GM19238 (cell line): Measurements from ENCODE around the gene SRBD1.
"Not testable (repeated sequence)": the region's sequence is repeated elsewhere in the genome, so short reads cannot be mapped to it uniquely, and the experiment has no call there.

ENCODE experiments used
- DNase-seq: peaks from one replicate; pipeline ENCODE4 v3.0.0; 2011; ENCODE audit warnings: low spot score; ENCODE audit not compliant: insufficient read length

Gene SRBD1

DNA sequence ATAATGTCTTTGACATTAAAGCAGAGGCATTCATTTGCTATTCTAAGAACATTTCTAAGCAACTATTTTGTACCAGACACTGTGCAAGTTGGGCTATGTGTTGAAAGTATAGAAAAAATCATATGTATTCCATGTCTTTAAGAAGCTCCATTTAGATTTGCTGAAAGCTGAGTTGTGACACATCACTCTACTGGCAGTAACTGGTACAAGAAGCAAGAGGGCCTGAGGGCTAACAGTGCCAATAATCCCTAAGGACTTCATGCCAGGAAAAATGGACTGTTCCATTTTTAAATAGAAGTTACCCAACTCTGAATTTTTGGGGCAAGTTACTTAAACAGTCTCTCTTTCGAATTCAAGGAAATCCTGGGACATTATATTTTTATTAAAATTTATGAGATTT lies 178.7 kb downstream of the SRBD1 start:
- DNase-seq: no peak

DNA sequence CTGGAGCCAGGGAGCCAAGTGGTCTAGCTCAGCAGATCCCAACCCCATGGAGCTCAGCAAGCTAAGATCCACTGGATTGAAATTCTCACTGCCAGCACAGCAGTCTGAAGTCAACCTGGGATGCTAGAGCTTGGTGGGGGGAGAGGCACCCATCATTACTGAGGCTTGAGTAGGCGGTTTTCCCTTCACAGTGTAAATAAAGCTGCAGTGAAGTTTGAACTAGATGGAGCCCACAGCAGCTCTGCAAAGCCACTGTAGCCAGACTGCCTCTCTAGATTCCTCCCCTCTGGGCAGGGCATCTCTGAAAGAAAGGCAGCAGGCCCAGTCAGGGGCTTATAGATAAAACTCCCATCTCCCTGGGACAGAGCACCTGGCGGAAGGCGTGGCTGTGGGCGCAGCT lies 185.0 kb downstream of the SRBD1 start:
- DNase-seq: not testable (repeated sequence)

DNA sequence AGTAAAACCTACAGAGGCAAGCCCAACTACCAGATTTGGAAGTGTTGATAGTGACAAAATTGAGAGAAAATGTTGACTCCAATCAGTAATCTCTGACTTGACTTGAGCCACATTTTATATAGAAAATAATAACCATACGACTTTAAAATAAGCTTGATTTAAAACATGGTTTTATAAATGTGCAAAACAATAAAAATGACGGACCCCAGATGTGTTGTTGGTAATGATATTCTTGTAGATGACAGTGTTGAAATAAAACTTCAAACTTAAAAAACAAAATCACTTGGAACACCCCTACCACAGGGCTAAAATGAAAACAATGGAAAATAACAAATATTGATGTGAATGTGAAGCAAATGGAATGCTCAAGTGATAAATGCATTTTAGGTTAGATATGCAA lies 188.1 kb downstream of the SRBD1 start:
- DNase-seq: no peak

DNA sequence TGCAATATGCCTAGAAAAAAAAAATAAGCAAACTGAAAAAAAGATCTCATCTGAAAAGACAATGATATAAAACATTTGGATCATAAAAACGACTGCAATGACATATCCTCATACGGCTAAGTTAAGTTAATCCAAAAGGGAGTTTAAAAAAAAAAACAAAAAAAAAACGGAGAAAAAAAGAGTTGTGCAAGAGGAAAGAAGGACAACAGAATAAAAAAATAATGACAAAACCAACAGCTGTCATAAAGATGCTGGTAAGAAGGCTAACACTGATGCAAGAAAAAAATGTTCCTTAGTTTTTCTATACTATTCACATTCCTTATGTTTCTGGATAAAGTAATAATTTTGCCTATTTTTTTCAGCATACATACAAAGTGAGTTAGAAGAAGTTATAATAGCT lies 192.5 kb downstream of the SRBD1 start:
- no peak for DNase-seq

DNA sequence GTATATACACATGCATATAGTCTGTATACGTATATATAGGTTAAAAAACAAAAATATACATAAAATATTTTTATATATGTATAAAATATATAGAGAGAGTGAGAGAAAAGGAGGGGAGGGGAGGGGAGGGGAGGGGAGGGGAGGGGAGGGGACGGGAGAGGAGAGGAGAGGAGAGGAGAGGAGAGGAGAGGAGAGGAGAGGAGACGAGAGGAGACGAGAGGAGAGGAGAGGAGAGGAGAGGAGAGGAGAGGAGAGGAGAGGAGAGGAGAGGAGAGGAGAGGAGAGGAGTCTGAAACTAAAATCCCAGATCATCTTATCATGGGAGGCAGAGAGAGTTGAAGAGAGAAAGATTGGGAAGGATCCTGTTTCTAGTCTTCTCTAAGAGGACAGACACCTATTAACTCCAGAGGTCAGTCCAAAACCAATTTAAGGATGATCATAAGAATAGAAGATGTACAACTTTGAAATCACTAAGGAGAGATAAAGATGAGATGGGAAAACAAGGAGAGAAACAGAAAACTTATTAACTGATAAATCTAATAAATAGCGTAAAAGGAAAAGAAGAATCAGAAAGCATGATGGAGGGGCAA lies 195.4 kb downstream of the SRBD1 start:
- no peak for DNase-seq

DNA sequence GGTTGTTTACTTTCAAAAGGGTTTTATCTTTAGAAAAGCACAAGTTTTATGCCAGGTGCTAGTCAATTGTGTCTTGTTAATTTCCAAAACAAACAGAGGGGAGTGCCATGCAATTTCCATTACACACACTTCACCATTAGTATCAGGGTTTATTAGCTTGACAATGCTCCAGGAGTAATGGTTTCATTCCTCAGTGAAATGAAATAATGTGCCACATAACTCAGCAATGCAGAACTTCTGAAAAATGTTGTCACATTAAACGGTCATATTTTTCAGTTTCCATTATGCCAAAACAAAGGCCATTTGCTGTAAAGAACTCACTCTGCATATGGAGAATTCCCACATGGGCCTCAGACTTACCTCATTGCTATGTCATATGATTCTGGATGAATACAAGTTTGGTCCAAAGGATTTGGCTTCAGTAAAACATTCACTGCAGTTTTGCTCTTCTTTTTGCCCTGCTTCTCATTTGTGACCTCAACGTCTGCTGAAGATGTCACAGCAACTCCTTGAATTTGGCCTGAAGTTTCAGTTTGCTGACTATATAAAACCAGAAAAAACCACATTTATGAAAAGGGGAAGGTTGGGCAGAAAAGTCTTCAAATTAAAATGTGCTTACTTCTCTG lies 198.2 kb downstream of the SRBD1 start:
- no peak for DNase-seq

DNA sequence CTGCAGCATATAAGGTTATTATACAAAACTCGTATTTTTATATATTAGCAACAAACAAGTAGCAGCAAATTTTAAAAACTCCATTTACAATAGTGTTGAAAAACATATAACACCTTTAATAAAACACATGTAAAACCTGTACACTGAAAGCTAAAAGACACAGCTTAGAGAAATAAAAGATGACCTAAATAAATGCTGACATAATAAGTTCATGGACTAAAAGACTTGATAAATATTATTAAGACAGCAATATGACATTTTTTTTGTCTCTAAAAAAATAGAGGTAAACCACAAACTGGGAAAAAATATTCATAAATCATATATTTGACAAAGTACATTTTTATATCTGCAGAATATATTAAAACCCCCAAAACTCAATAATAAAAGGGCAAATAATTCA lies 201.4 kb downstream of the SRBD1 start:
- no peak for DNase-seq

DNA sequence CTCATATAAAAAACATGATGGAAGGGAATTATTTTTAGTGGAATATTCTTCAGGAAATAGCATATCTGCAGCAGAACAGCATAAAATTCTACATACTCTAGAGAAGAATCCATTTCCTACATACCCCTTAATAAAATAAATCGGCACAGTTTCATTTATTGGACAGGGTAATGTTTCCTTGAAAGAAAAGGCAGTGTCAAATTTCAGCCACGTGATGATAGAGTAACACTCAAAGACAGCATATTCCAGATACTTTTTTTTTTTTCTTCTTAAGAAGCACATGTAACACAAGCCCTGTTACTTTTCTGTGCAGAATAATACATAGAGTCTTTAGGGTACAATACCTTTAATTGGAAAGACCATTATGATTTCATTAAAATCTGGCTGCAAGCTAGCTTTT lies 204.4 kb downstream of the SRBD1 start:
- DNase-seq: no peak

DNA sequence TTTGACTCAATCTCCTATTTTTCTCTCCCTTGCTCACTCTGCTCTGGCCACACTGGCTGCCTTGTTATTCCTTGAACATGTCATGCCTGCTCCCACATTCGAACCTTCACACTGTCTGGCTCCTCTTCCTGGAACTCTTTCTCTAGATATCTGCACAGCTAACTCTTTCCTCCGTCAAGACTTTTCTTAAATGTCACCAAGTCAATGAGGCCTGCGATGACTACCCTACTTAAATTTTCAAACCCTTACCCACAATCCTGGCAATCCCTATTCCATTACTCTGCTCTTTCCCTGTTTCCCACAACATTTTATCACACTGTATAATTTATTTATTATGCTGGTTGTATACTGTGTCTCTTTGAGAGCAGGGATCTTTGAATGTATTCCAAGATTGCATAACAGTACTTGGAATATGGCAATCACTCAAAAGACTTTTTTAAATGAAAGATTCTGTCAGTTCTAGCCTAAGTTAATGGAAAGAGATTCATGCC lies 206.2 kb downstream of the SRBD1 start:
- no peak for DNase-seq

DNA sequence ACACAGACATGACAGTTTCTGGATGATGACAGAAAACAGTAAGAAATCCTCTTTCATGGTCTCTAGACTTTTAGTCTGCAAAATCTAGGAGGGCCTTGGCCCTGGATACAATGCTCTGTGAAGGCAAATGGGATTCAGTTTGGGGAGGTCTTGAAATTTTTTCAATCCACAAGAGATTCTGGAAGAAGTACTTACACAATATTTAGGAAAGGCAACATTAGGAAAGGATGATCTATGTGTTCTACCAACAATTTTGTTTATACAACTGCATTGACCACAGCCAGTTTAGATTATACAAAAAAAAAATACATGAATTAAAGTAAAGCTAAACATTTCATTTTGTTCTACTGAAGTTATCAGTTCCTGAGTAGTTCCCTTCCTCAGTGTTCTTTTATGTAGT lies 208.0 kb downstream of the SRBD1 start:
- no peak for DNase-seq

DNA sequence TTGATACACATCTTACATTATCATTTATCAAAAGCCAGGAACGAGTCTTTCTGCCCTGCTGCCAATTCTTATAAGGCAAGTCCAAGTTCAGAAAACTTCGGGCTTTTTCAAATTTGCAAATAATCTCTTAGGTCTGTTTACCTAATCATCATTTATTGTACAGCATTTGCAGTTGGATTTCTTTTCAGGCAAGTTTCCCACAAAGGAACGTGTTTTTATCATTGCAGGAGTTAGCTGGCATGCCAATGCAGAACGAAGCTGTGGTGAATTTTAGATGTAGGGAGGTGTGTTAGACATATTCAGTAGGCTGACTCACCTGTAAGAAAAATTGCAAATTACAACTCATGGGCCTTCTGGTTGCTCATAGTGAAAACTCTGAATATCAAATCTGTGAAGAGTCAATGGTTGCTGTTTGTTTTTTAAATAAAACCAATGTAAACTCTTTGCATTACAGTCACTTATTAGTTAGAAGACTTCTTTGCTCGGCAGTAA lies 209.6 kb downstream of the SRBD1 start:
- DNase-seq: no peak

DNA sequence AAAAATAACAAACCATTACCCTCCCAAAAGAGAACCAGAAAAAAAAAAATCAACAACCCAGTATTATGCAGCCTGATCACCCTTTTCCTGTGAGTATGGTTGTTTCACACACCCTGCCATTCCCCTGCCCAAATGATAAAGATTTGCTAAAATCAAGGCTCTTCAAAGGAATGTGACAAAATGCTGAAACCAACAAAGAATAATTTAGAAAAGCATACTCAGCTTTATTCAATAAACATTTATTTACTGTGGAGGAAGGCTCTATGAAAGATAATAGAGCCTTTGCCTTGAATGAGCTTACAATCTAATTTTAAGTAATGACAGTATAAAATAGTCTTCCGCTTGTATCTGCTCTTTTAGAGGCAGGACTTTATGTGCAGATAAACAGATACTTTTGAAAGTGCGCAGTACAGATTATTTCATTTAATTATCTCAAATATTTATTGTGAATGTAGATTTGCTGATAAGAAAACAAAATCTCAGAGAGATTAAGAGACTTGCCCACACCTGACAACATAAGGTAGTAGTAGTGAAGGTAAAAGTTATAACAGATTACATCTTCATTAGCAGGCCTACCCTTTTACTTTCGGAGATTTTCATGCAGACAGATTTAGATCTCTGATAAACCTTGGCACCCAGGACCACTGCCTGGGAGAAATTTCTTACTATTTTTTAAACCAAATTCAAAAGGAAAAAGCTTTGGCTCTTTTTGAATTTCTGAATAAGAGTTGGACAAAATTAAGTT lies 211.9 kb downstream of the SRBD1 start:
- no peak for DNase-seq

DNA sequence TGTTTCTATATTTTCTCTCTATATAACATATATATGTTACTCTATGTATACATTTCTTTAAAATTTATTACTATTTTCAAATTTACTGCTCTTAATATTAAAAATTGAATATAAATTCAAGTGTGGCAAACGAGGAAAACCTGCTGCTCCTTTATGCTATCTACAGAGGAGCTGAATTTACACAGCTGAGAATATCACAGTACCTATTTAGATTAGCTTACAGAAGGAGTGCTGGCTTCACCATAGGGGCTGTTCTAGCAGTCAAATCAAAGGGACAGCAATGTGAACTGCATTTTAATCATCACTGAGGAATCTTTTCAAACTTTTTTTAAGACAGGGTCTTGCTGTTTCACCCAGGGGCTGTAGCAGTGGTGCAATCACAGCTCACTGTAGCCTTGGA lies 213.8 kb downstream of the SRBD1 start:
- DNase-seq: no peak

DNA sequence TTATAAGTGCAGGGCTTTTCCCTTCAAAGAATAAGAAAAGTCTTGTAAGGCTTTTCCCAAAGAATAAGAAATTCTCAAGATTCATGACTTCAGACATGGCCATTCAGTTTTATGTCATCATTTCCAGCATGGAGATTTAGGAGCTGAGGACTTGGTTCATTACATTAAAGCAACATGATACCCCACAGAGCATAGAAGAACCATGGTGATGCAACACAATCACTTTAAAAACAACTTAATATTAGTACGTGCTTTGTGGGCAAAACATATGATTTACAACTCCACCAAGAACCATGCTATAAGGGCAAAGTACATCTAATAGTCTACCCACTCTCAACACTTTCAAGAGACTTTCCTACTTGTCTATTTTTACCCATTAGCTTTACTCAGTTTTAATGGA lies 214.4 kb downstream of the SRBD1 start:
- DNase-seq: no peak

DNA sequence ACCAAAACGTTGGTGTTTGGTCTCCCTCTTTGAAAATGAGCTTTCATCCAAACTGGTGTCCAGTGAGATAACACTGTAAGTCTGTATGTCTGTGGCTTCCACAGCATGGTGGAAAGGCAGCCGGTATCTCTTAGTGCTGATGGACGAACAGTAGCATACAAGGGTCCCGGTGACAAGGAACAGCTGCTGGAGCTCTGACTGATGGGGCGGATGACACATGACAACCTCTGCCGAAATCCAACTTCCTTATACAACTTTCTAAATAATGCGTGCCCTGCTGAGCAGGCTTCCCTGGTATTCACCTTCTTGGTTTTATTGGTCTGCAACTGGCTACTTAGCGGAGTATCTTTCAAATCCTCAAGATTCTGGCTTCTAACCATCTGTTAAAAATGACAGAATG lies 216.2 kb downstream of the SRBD1 start:
- DNase-seq: no peak

DNA sequence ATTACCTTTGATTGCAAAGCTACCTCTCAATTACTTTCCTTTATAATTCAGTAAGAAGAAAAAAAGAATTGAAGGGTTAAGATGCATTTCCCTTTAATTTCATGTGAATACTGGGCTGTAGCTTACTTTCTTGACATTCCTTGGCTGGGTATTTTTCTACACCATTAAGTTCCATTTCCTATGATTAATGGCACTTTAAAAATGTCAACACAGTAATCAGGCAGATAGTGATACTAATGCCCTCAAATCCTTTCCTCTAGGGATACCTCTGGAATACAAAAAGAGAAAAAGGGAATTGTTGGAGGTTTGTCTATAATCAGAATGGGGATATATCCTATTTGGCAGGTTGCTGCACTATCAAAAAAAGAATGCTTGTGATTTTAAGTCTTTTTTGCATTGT lies 216.9 kb downstream of the SRBD1 start:
- DNase-seq: no peak

DNA sequence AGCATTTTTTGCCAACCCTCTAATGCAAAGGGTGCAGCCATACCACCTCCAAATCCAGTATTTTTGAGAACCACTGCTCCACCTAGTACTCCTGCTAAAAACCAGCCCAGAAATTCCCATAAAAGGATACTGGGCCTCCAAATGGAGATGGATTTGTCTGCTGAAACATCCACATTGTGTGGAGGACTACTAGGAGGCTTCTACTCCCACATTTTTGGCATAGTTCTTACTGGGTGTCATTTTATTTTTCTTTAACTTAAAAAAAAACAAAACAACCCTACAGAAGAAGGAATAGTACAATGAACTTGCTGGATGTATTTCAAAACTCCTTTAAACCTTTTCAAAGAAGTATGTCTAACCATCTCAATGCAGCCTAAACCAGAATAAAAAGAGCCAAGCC lies 219.2 kb downstream of the SRBD1 start:
- no peak for DNase-seq

DNA sequence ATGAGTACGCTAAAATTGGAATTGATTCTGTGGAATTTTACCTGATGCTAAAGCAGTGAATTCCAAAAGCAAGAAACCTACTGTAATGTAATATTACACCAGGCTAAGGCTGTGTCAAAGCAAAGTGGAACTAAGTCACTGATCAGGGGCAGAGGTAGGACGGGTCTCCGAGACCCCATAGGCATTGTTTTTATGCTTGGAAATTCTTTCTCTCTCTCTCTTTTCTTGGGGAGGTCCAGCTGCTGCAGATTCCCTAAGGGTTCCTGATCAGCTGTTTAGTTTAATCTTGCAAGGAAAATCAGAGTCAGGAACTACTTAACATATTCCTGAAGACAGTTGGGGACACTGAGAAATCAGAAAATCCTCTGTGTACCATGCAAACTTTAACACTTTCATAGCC lies 220.2 kb downstream of the SRBD1 start:
- no peak for DNase-seq

DNA sequence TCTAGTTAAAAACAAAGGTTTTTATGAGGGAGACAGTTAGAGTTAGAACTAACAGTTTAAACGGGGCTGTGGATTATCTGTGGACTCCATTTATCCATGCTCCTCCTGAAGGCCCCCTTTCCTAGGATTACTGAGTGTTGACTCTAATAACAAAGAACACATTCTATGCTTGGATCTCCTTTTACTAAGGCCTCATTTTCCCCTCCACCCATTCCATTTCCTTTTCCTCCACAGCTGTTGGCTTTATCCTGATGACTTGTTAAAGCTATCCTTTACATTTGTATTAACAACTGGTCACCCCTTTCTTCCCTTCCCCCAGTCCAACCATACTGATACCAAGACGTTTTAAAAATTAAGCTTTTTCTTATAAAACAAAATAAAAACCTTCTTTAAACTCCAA lies 220.6 kb downstream of the SRBD1 start:
- no peak for DNase-seq

DNA sequence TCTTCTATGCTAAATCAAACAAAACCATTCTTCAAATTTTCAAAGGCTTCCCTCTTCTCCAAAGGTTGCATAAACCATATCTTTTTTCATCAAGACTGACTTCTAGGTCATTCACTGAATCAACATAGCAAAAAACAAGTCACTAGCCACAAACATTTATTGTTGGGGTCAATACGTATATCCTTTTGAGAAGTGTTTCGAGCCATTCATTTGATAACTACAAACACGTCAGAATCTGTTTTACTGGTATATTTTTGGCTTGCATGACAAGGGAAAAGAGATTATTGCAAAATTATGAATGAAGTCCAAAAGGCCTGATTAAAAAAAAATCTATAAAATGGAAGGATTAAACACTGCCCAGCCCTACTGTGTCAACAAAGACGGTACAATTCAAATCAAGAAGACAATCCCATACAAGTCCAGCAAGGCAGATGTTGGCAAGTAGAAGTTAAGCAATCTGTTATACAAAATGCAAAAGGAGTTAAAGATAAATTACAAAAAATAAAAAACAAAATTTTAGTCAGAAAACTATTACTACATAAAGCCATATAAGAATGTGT lies 222.4 kb downstream of the SRBD1 start:
- DNase-seq: no peak

DNA sequence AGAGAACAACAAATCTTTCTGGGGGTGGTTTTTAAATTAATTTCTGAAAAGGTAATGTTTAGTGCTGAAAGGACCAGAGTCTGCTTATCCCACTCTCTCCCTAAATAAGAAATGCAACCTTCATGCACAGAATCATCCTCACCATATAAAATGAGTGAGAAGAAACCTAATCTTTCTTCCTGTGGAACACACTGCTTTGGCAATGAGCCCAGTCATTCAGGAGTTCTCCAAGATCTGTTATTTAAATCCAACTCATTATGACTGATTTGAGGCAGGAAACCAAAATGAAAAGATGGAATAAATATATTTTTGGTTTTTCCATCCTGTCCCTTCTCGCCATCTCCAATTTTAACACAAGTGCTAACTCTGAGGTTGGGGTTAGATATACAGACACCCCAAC lies 228.3 kb downstream of the SRBD1 start:
- no peak for DNase-seq

DNA sequence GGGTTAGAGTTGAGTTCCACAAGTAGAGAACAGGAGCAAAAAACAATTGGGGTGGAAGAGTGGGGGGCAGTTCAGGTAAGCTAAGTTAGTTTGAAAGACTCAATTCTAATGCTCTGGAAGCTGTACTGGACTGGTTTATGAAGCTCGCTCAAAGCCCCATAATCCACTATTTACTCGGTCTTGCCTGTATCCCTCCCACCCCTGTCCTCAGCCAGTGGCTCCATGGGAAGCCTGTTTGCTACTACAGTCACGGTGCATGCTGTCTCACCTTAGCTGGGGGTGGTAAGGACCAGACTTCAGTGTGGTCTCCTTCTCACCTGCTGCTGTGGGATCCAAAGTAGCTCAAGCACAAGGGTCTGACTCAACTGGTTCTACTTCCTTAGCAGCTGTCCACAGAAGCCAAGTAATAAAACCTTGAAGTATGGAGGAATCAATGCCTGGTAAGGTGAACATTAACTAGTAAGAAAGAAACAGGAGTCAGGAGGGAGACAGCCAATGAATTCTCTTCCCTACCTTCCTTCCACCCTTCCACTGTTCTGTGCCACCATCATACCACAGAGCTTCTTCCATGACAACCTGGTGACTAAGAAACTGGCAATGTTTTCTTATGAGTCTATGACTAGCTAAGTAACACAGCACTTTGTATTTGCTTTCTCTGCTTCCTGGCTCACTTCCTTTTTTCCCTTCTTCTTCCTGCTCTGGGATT lies 230.8 kb downstream of the SRBD1 start:
- no peak for DNase-seq
